Activated effector memory CD4-positive, alpha-beta T cell treated with anti-CD3 and anti-CD28 coated beads, Interleukin-2, amount 50 U/mL, for 16 hours (primary cell): ENCODE data around the gene PEX16.
A peak's percentile ranks its signal among the peaks of the same experiment; 100 is the strongest.

Experiments
- DNase-seq: peaks from one replicate; pipeline ENCODE4 v3.0.0-alpha.2; 2020

PEX16 gene

DNA sequence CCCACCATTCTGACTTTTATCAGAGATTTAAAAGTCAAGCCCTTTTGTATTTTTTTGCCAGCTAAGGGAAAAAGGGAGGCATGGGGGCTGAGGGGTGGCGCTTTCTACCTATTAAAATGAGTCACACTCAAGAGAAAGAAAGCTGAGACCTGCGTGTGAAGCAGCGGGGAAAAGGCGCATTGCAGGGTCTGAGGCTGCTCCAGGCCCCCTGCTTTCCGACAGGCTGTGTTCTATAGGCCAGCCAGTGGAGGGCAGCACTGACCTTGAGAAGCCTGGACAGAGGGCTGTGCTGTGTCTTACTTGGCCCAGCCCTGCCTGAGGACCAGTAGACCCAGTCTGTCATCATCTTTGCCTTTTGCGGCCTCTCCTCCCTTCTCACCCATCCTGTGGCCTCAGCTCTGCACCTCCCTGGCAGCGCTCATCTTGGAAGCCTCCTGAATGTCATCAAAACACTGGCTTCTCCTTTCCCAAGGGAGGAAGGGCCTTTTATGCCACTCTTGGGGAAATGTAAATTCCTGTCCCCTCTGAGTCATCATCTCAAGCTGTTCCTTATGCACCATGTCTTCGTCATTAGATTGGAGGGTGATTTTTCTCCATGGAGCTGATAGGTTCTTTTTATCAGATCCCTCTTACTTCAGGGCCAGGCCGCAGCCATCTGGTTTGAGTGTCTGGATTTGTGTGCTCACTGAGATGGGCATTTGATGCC lies 44.9 kb downstream of the PEX16 start:
- peak; percentile 68 for DNase-seq

DNA sequence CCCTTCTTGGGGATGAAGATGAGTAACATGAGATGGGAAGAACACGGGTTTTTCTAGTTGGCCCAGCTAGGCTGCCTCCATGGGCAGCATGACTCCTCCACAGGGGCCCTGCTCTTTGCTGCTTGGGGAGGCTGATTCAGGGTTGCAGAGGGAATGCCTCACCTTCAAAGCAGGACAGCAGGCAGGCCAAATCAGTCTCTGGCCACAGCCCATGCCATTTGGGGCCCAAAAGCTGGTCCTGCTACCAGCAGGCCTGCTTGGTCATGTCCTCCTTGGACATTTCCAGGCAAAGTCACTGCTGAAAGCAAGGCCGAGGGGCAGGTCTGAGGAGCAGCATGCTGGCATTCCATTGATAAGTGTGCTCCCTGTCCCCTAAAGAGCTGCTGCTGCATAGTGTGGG lies 46.0 kb downstream of the PEX16 start:
- DNase-seq, result no peak

DNA sequence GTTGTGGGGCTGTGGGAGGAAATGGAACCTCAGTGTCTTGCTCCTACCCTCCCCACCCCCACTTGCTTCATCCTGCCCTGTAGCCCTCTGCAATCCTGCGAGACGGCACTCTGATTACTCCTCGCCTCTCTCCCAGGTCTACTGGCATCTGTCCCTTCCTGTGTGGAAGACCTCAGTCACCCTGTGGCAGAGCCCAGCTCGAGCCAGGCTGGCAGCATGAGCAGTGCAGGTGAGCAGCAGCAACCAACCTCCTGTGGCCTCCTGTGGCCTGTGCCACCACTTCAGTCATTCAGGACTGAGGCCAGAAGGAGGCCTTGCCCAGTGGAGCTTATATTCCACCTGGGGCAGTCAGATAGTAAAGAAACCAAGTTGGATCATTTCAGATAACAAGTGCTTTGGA lies 47.0 kb downstream of the PEX16 start:
- no peak for DNase-seq

DNA sequence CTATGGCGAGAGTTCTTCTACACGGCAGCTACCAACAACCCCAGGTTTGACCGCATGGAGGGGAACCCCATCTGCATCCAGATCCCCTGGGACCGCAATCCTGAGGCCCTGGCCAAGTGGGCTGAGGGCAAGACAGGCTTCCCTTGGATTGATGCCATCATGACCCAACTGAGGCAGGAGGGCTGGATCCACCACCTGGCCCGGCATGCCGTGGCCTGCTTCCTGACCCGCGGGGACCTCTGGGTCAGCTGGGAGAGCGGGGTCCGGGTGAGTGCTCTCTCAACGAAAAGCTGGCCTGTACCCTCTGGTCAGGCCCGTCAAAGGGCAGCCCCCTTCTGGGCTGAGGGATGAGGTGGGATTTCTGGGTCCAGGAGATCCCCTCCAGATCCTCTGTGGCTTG lies 48.1 kb downstream of the PEX16 start:
- no peak for DNase-seq

DNA sequence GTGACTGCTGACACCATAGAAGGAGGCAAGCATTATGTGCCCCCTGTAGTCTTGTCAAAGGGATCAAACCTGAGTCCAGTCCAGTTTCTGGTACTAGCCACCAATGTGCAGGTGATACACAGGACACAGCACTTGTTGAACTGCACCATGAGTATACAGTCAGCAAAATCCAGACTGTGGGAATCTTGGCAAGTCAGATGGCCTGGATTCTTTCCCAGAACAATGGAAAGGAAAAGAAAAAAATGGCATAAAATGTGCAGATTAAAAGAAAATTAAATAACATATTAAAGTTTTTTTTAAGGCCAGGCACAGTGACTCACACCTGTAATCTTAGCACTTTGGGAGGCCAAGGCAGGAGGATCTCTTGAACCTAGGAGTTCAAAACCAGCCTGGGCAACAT lies 53.6 kb downstream of the PEX16 start:
- DNase-seq, result no peak

DNA sequence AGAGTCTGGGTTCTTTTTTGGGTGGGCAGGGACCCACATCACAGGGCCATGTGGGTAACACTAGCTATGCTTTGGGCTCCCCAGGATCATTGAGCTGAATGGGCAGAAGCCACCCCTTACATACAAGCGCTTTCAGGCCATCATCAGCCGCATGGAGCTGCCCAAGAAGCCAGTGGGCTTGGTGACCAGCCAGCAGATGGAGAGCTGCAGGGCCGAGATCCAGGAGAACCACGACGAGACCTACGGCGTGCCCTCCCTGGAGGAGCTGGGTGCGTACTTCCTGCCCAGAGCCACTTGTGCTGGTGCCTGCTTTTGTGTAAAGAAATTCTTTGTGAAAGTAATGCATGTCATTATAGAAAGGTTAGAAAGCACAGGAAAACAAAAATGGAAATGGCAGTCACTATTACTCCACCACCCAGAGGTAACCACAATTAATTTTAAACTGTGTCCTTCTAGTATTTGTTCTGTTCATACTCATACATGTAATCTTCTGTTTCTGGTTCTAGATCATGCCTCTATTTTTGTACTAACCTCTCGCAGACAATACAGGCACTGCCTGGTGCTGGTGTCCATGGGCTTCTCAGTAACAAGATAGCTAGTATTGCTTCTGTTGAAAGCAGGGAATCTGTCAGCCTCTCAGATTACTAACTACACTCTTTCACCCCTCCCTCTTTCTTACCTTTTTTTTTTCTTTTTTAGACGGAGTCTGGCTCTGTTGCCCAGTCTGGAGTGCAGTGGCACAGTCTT lies 56.7 kb downstream of the PEX16 start:
- no peak for DNase-seq

DNA sequence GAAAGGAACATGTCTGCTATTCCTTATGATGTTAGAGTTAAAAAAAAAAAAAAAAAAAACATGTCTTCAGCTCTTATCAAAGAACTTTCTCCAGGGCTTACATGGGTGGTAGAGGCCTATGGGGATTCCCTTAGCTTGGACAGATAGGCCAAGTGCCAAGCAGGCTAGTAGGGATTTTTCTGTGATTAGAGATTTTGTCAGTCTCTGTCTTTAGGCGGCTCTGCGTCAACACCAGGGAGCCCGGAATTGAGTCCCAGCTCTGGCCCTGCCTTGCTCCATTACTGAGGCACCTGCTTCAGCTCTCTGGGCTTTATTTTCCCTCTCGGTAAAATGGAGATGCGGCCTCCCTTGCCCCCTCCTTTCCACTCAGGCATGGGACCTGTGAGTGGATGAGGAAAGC lies 57.3 kb downstream of the PEX16 start:
- DNase-seq, result no peak
